H1 (cell line): ENCODE data around the gene LIX1L. TPM values are rescaled to one million over a fixed set of nuclear protein-coding genes. Genes with fewer than 3 reads are reported as not detected.

ENCODE experiments used
- CTCF ChIA-PET: fragments of 300-600 bp; sonication (Branson Sonifier 250); formaldehyde crosslinking; loops from one replicate; lab custom pipeline; 2021; ENCODE audit not compliant: partially characterized antibody; lab: Charles Lee
- POLR2A ChIA-PET: fragments of 300-600 bp; sonication (Branson Sonifier 250); formaldehyde crosslinking; loops from one replicate; lab custom pipeline; 2021; ENCODE audit warnings: inconsistent platforms; ENCODE audit not compliant: partially characterized antibody; lab: Charles Lee
- DNase-seq, 2 experiments: peaks; one replicate each; pipeline versions ENCODE4 v3.0.0 to v3.0.0-alpha.2; 2010 to 2022; ENCODE audit warnings: low spot score in 2 of 2, low read depth in 1 of 2, mixed read lengths in 1 of 2
- FAIRE-seq: peaks from 2 replicates; lab custom pipeline; 2011; peaks lifted over from hg19 to GRCh38; lab: Jason Lieb, UNC
- H2AFZ ChIP-seq: 2 replicates; pipeline ENCODE4 v1.8.1; 2012; ENCODE audit warnings: low read length, inconsistent platforms
- H2AK5ac ChIP-seq: 2 replicates; pipeline ENCODE4 v1.6.1; 2013; ENCODE audit warnings: low read depth, low read length
- H2BK120ac ChIP-seq: replicated peaks from 2 replicates; pipeline ENCODE3; 2013; ENCODE audit warnings: low read depth, low read length, inconsistent platforms
- H2BK12ac ChIP-seq: 2 replicates; pipeline ENCODE4 v1.6.1; 2013; ENCODE audit warnings: low read depth, low read length
- H2BK15ac ChIP-seq: 2 replicates; pipeline ENCODE4 v1.6.1; 2013; ENCODE audit warnings: low read length
- H2BK20ac ChIP-seq: 2 replicates; pipeline ENCODE4 v1.6.1; 2013; ENCODE audit warnings: low read length
- H2BK5ac ChIP-seq: 2 replicates; pipeline ENCODE4 v1.6.1; 2013; ENCODE audit warnings: low read depth, low read length
- H3K14ac ChIP-seq: 2 replicates; pipeline ENCODE4 v1.6.1; 2013; ENCODE audit warnings: inconsistent platforms; ENCODE audit not compliant: insufficient read length
- H3K18ac ChIP-seq: 2 replicates; pipeline ENCODE4 v1.6.1; 2013; ENCODE audit warnings: low read length; ENCODE audit errors: extremely low read depth
- H3K23ac ChIP-seq: 2 replicates; pipeline ENCODE4 v1.6.1; 2013; ENCODE audit warnings: inconsistent platforms; ENCODE audit not compliant: insufficient read length
- H3K23me2 ChIP-seq: 2 replicates; pipeline ENCODE4 v1.6.1; 2013; ENCODE audit warnings: low read depth, low read length
- H3K27ac ChIP-seq: 2 replicates; pipeline ENCODE4 v1.6.1; 2011; ENCODE audit warnings: low read depth, low read length, inconsistent platforms
- H3K27me3 ChIP-seq, 4 experiments: replicated peaks in 1 of 4; 1 replicate in 1 of 4; 2 replicates in 3 of 4; pipeline versions ENCODE4 v1.6.1 to v1.8.1; 2011 to 2013; ENCODE audit warnings: low read length in 3 of 4, mild to moderate bottlenecking in 3 of 4, inconsistent platforms in 2 of 4, mixed read lengths in 2 of 4, moderate library complexity in 1 of 4; ENCODE audit not compliant: control insufficient read depth in 3 of 4, insufficient read depth in 3 of 4; ENCODE audit errors: extremely low read depth in 1 of 4
- H3K36me3 ChIP-seq, 4 experiments: 2 replicates each; pipeline versions ENCODE4 v1.6.1 to v1.8.1; 2011 to 2013; ENCODE audit warnings: mild to moderate bottlenecking in 4 of 4, low read length in 3 of 4, moderate library complexity in 2 of 4, control low read depth in 1 of 4, inconsistent platforms in 1 of 4; ENCODE audit not compliant: insufficient read depth in 4 of 4, control insufficient read depth in 2 of 4
- H3K4ac ChIP-seq: replicated peaks from 2 replicates; pipeline ENCODE3; 2013; ENCODE audit warnings: low read length, low read depth, mixed read lengths, inconsistent platforms; ENCODE audit not compliant: insufficient read length
- H3K4me1 ChIP-seq, 4 experiments: replicated peaks in 1 of 4; 1 replicate in 1 of 4; 2 replicates in 3 of 4; pipeline versions ENCODE4 v1.6.1 to v1.8.1; 2011 to 2013; ENCODE audit warnings: low read length in 3 of 4, inconsistent platforms in 2 of 4, mixed read lengths in 1 of 4; ENCODE audit not compliant: insufficient read depth in 4 of 4, control insufficient read depth in 3 of 4
- H3K4me2 ChIP-seq, 2 experiments: 2 replicates each; pipeline versions ENCODE4 v1.6.1 to v1.8.1; 2011 to 2013; ENCODE audit warnings: low read depth in 2 of 2, low read length in 2 of 2, control low read depth in 1 of 2, inconsistent platforms in 1 of 2, mild to moderate bottlenecking in 1 of 2; ENCODE audit not compliant: insufficient read depth in 1 of 2
- H3K4me3 ChIP-seq, 4 experiments: fragments of 200-600, 300-600 bp in 1 of 4; sonication (generic), shearing (Covaris generic), sonication (Bioruptor Twin) in 1 of 4; 2 replicates each; pipeline versions ENCODE4 v1.5.1 to v1.8.1; 2011 to 2016; ENCODE audit warnings: low read length in 4 of 4, low read depth in 3 of 4, control low read depth in 2 of 4, inconsistent platforms in 2 of 4, mild to moderate bottlenecking in 2 of 4, mixed read lengths in 1 of 4, moderate library complexity in 1 of 4; ENCODE audit not compliant: insufficient read depth in 2 of 4; ENCODE audit errors: extremely low read depth in 1 of 4
- H3K56ac ChIP-seq: replicated peaks from 2 replicates; pipeline ENCODE3; 2013; ENCODE audit warnings: low read depth, mild to moderate bottlenecking, mixed read lengths, low read length, inconsistent platforms; ENCODE audit not compliant: insufficient read length
- H3K79me1 ChIP-seq: 2 replicates; pipeline ENCODE4 v1.6.1; 2013; ENCODE audit warnings: low read depth, low read length, control low read depth
- H3K79me2 ChIP-seq, 2 experiments: 2 replicates each; pipeline versions ENCODE4 v1.6.1 to v1.8.1; 2012 to 2013; ENCODE audit warnings: low read length in 2 of 2, mild to moderate bottlenecking in 2 of 2, inconsistent platforms in 1 of 2; ENCODE audit not compliant: insufficient read depth in 2 of 2, control insufficient read depth in 1 of 2
- H3K9ac ChIP-seq, 4 experiments: replicated peaks in 1 of 4; 1 replicate in 1 of 4; 2 replicates in 3 of 4; pipeline versions ENCODE4 v1.6.1 to v1.8.1; 2011 to 2013; ENCODE audit warnings: low read depth in 3 of 4, low read length in 3 of 4, control low read depth in 2 of 4, mild to moderate bottlenecking in 2 of 4, moderate library complexity in 2 of 4, inconsistent platforms in 1 of 4; ENCODE audit errors: extremely low read depth in 1 of 4
- H3K9me3 ChIP-seq, 2 experiments: 2 replicates each; pipeline versions ENCODE4 v1.6.1 to v1.8.1; 2012 to 2013; ENCODE audit warnings: mild to moderate bottlenecking in 2 of 2, moderate library complexity in 2 of 2, control low read depth in 1 of 2, inconsistent platforms in 1 of 2, low read depth in 1 of 2, low read length in 1 of 2, mixed read lengths in 1 of 2; ENCODE audit not compliant: insufficient read depth in 2 of 2
- H4K20me1 ChIP-seq, 2 experiments: replicated peaks in 1 of 2; 2 replicates each; pipeline versions ENCODE3 to v1.8.1; 2011 to 2013; ENCODE audit warnings: inconsistent platforms in 2 of 2, low read length in 2 of 2, mild to moderate bottlenecking in 1 of 2; ENCODE audit not compliant: insufficient read depth in 2 of 2, control insufficient read depth in 1 of 2
- H4K5ac ChIP-seq: 2 replicates; pipeline ENCODE4 v1.6.1; 2013; ENCODE audit warnings: low read length, low read depth, mixed read lengths, inconsistent platforms; ENCODE audit not compliant: insufficient read length
- H4K8ac ChIP-seq: 2 replicates; pipeline ENCODE4 v1.8.0; 2013; ENCODE audit warnings: mild to moderate bottlenecking, moderate library complexity, low read length, inconsistent platforms; ENCODE audit not compliant: insufficient read depth; ENCODE audit errors: extremely low read depth
- H4K91ac ChIP-seq: replicated peaks from 2 replicates; pipeline ENCODE3; 2013; ENCODE audit warnings: low read length, mixed read lengths, inconsistent platforms; ENCODE audit not compliant: insufficient read length
- WGBS, 2 experiments: shearing (Covaris generic) in 1 of 2; methylation state at CpG; one replicate each; pipeline versions ENCODE4 v1.1.6 to v1.1.7; 2013 to 2015; ENCODE audit warnings: low lambda C conversion rate in 2 of 2, mixed read lengths in 2 of 2, inconsistent platforms in 1 of 2, low coverage in 1 of 2, missing lambda C conversion rate in 1 of 2; ENCODE audit not compliant: insufficient replicate concordance in 2 of 2, insufficient coverage in 1 of 2, insufficient read length in 1 of 2; ENCODE audit errors: extremely low coverage in 1 of 2, missing lambda C conversion rate in 1 of 2; 5-methylcytosine and 5-hydroxymethylcytosine counted together
- polyA plus RNA-seq, 7 experiments: library from polyadenylated mRNA; depleted of rRNA in 3 of 7; stranded (reverse) in 5 of 7; unstranded in 2 of 7; fragments of >200 nt in 5 of 7; fragments of 200-250 nt in 2 of 7; gene quantifications; 1 replicate in 5 of 7; 2 replicates in 1 of 7; 4 replicates in 1 of 7; pipeline versions ENCODE4 v1.2.1 to v1.2.3, GENCODE V29; 2011 to 2013; ENCODE audit warnings: missing spikeins in 2 of 7, mixed read lengths in 2 of 7
- total RNA-seq: library from RNA; stranded (reverse); fragmentation: NEBNext Ultra II Directional; extraction: Animal tissue kit (Norgen Biotek cat#: 25700); gene quantifications from 2 replicates; pipeline ENCODE4 v1.2.1, GENCODE V29; 2021

The LIX1L gene
- total and polyA plus RNA-seq, 2 of the 8 experiments (the other 6 are each of a cell fraction or from before 2014, with no cell fraction given): 2.9 to 3.7 TPM

GRCh38 chr1:145979746-145980456, 22.1 kb upstream of the LIX1L start:
- Histone ChIP-seq H3K27me3 (no peaks in the 10 kb centered on the region), H3K23ac (no peak overlapping the region), H3K36me3 (no peaks in the 10 kb centered on the region), H2BK20ac (peak overlapping the region; percentile 91; the same call in 1 of the 2 replicates), H3K9me3 (no peaks in the 10 kb centered on the region), H2BK5ac (peak overlapping the region; percentile 89), H3K4me2 (peak overlapping the region; percentile 62 to 72), H2BK12ac (peak overlapping the region; percentile 94; the same call in 1 of the 2 replicates), H2BK15ac (0 out of 2 replicates have a peak overlapping the region, but pooled peaks have one; percentile 89), H2AK5ac (no peak overlapping the region), H2BK120ac (peak overlapping the region; percentile 7), H3K23me2 (peaks cover 3% of the 10 kb centered on the region; the same call in 1 of the 2 replicates), H4K91ac (peak overlapping the region; percentile 36), H4K8ac (no peak overlapping the region), H3K4ac (no peak overlapping the region), H4K5ac (no peak overlapping the region), H3K4me3 (peak overlapping the region in 3 of 4 experiments; percentile 12 to 41 (median 14); a peak in 3 of 8 replicates), H4K20me1 (no peaks in the 10 kb centered on the region), H3K14ac (no peak overlapping the region), H3K56ac (no peak overlapping the region), H3K27ac (peak overlapping the region; percentile 68), H3K79me1 (no peaks in the 10 kb centered on the region), H3K4me1 (peaks cover 4 to 18% (median 14%) of the 10 kb centered on the region in 4 experiments; a peak in 5 of 7 replicates), H3K9ac (no peak overlapping the region), H3K18ac (0 out of 2 replicates have a peak overlapping the region, but pooled peaks have one; percentile 29), H3K79me2 (no peaks in the 10 kb centered on the region), H2AFZ (no peak overlapping the region)
- FAIRE-seq (no peak), DNase-seq (no peak)
- POLR2A ChIA-PET: interaction anchor here (0.6 to 13.7 kb wide), 9 partner anchors 13 to 72 kb away, joined by 3 to 218 read pairs (median 4); partner anchors contain the start of genes ANKRD34A, POLR3GL and TXNIP
- 65% methylated on average over 7 of the region's 7 CpGs; no CpG with 5 or more reads in 1 of the 2 experiments for WGBS, 2 experiments
- CTCF ChIA-PET: interaction anchor here (0.6 to 8.7 kb wide), 15 partner anchors 11 to 244 kb away, joined by 3 to 152 read pairs (median 17); partner anchors contain the start of genes ANKRD34A, HJV, NUDT17 and PIAS3
